Stimulated activated CD4-positive, alpha-beta T cell treated with anti-CD3 and anti-CD28 coated beads, Interleukin-12 subunit alpha, Interleukin-12 subunit beta, amount 100 ng/mL, for 48 hours (primary cell): ENCODE data around the gene NT5C2.
"Not testable (repeated sequence)": the region's sequence is repeated elsewhere in the genome, so short reads cannot be mapped to it uniquely, and the experiment has no call there.

ENCODE experiments used
- DNase-seq, 3 donors: peaks; one replicate each; pipeline ENCODE4 v3.0.0-alpha.2; 2020; ENCODE audit warnings: low read depth in 2 of 3, low spot score in 1 of 3

Gene NT5C2

GRCh38 chr10:103202319-103202718 is 9.2 kb upstream of the NT5C2 start:
- DNase-seq: no peak

DNA sequence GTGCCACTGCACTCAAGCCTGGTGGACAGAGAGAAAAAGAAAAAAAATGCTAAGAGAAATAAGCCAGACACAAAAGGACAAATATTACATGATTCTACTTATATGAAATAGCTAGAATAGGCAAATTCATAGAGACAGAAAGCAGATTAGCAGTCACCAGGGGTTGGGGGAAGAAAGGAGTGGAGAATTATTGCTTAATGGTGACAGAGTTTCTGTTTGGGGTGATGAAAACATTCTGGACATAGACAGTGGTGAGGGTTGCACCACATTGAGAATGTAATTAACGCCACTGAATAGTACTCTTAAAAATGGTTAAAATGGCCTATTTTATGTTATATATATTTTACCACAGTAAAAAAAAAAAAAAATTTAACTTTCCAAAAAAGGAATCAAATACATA is 6.4 kb upstream of the NT5C2 start:
- no peak for DNase-seq

GRCh38 chr10:103198648-103199047 is 5.6 kb upstream of the NT5C2 start:
- no peak for DNase-seq

DNA sequence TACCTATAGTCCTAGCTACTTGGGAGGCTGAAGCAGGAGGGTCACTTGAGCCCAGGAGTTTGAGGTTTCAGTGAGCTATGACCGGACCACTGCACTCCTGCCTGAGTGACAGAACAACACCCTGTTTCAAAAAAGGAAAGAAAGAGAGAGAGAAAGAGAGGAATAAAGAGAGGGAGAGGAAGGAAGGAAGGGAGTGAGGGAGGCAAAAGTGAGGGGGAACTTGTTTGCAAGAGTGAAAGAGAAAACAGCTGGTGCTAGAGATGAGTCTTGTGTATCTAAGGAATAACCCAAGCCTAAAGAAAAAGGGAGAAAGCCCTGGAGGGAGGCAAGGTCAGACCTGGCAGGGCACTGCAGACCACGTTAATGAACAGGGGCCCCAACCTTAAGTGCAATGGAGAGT is 4.8 kb upstream of the NT5C2 start:
- DNase-seq: no peak

DNA sequence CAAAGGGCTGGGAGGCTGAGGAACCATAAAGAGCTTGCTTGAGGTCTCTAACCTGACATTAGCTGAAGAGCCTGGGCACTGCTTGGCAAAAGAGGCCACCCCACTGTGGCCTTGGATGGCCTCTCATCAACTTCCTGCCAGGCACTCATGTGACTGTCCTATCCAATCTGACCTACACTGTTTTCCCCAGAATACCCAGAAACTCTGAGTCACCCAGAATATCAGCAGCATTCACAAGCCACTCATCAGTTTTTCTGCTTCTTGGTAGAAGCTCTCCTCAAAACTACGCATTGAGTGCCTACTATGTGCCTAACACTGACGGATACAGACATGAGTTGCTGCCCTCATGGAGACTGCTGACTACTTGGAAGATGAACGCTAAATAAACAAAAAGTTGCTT is 4.1 kb upstream of the NT5C2 start:
- no peak for DNase-seq

DNA sequence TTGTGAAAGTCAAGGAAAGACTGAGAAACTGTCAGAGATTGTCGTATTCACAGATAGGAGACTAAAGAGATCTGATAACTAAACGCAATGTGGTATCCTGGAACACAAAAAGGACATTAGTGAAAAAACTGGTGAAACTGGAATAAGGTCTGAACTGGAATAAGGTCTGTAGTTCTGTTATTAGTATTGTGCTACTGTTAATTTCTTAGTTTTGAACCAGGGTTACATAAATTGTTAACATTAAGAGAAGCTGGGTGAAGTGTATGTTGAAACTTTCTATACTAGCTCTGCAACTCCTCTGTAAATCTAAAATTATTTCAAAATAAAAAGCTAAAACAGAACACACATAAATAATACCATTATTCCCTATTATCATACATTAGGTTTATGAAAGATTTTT is 3.4 kb upstream of the NT5C2 start:
- no peak for DNase-seq

DNA sequence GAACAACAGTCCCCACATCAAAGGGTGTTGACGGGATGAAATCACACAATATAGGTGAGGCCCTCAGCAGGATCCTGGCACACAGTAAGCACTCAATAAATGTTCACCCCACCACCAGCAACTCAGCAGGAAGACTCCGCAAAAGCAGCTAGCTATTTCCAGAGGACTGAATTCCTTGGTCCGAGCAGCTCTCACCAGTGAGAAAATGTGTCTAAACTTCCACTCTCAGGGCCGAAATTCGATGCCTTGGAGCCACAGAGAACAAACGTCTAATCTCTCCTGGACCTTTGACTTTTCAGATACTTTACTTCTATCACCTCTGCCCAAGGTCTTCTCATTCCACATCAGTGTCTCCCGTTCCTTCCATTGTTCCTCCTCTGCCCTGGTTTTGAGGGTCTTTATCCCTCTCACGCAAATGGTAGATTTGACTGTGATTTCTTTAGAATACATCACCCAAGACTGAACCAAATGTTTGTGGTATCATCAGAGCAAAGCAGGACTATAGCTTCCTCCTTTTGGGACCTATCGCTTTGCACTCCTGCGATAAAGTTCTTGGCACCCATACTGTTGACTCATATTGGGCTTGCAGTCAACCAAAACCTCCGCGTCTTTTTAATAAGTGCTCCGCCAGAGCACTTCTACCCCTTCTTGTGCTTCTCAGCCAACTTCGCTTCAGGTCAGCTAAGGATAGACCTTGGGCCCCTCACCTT is 903 bp upstream of the NT5C2 start:
- DNase-seq: no peak

DNA sequence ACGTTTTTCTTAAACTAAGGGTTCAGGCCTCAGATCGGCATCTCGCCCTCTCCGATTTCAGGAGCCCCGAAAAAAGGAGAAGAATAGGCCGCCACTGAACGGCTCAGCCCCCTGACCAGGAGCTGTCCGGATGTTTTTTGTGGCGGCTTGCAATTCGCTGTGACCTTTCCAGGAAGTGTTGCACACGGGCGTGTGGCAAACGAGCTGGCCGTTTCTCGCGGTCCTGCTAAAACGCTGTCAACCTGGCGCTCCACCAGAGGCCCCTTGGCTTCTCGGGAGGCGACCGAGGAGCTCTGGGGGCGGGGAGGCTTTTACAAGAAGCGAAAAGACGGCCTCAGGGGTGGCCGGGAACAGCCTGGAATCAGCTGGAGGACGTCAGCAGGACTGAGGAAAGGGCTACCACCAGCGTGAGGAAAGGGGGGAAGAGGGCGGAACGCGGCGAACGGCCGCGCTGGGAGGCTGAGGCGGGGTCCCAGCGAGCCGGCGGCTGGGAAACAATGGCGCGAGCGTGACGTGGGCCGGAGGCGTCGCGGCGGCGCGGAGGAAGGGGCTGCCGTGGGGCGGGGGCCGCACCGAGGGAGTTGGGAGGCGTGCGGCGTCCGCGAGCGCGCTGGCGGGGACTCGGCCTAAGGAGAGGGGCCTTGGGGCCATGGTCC is 493 bp downstream of the NT5C2 start:
- peak; percentile 44 to 52 (median 51) for DNase-seq

- DNase-seq: no peak
Measured at GRCh38 chr10:103192089-103192450, 1.0 kb downstream of the NT5C2 start.

- DNase-seq: not testable (repeated sequence)
Measured at GRCh38 chr10:103191198-103191597, 1.9 kb downstream of the NT5C2 start.

DNA sequence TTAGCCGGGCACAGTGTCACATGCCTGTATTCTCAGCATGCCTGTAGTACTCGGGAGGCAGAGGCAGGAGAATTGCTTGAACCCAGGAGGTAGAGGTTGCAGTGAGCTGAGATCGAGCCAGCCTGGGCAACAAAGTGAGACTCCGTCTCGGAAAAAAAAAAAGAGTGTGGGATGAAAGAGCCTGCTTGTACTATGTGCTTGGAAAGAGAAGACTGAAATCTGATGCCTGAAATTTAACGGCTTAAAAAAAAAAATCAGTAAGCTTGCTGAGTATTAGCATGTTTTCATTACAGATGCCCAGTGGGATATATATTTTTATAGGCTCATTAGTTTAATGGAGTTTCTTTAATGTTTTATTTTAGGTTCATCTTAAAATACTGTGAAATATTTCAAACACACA is 4.2 kb downstream of the NT5C2 start:
- DNase-seq: no peak

- DNase-seq: no peak
Measured at GRCh38 chr10:103186128-103186527, 6.9 kb downstream of the NT5C2 start.

GRCh38 chr10:103184615-103185014 is 8.5 kb downstream of the NT5C2 start:
- DNase-seq: no peak

- not testable (repeated sequence) for DNase-seq
Measured at GRCh38 chr10:103183991-103184451, 9.1 kb downstream of the NT5C2 start.

- no peak for DNase-seq
Measured at GRCh38 chr10:103181244-103181643, 11.8 kb downstream of the NT5C2 start.

DNA sequence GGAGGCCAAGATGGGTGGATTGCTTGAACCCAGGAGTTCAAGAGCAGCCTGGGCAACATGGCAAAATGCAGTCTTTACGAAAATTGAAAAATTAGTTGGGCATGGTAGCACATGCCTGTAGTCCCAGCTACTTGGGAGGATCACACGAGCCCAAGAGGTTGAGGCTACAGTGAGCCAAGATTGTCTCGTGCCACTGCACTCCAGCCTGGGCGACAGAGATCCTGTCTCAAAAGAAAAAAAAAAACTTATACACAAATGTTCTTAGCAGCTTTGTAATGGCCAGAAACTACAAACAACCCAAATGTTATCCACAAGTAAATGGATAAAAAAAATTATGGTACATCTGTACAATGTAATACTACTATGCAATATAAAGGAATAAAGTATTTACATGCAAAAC is 12.6 kb downstream of the NT5C2 start:
- no peak for DNase-seq

DNA sequence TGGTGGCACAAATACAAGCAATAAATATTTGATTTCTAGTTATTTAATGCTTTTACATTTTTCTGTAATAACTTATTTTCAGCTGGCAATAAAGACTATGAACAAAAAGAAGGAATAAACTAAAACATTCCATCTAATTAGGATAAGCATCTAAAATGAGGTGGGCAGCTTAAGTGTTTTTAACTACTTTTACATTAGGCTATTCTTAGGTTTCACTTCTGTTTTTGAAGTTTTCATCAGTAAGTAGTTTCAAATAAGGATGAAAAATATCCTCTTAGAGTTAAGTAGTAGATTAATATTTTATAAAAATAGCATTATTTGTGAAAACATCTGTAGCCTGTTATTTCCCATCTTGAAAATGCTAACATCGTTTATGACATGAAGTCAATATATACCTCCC is 15.9 kb downstream of the NT5C2 start:
- DNase-seq: no peak

DNA sequence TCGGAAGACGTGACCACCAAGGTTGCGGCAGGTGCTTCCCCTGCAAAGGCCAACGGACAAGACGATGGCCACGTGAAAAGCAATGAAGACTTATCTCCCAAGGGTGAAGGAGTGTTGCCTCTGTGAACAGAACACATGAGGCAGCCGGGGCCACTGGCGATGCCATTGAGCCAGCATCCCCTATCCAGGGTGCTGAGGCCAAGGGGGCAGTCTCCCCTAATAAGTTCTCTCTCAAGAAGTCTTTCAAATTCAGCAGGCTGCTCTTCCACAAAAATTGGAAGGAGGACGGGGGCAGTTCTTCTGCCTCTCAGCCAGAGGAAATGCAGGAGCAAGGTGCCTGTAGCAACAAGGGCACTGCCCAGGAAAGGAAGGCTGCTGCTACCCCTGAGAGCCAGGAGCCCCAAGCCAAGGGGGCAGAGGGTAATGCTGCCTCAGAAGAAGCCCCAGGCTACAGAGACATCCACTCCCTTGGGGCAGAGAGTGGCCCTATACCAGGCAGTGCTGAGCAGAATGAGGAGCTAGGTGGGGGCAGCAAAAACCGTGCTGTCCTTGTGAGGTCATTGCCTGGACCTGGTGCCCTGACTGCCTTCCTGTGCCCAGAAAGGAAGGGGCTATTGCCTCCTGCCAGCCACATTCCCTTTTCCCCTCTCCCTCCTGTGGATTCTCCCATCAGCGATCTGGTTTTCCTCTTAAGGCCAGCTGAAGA is 17.3 kb downstream of the NT5C2 start:
- DNase-seq: no peak

- DNase-seq: not testable (repeated sequence)
Measured at GRCh38 chr10:103174324-103174723, 18.7 kb downstream of the NT5C2 start.

DNA sequence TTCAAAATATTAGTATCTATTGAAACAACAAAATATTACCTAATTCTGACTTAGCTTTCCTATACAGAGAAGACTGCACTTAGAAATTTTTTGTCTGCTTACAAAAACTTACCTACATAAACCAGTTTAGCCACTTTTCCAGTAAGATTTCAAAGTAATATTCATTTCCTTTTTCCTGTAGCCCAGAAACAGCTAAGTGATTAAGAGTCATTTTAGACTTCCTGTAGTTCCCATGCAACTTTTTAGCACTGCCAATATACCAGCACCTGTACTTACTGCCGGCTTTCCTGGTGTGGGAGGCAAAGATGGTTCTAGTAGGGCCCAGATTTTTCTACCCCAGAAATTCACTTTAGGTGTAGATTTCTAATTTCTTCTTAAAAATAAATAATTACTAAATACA is 21.8 kb downstream of the NT5C2 start:
- DNase-seq: no peak

GRCh38 chr10:103168438-103168837 is 24.6 kb downstream of the NT5C2 start:
- no peak for DNase-seq

DNA sequence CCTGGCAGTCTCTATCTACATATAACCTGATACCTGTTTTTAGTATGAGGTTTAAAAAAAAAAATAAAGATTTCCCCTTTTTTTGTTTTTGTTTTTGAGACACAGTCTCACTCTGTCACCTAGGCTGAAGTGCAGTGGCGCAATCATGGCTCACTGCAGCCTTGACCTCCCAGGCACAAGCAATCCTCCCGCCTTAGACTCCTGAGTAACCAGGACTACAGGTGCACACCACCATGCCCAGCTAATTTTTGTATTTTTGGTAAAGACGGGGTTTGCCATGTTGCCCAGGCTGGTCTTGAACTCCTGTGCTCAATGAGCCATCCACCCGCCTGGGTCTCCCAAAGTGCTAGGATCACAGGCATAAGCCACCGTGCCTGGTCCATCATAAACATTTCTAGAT is 25.5 kb downstream of the NT5C2 start:
- DNase-seq: not testable (repeated sequence)
